Right cardiac atrium (tissue), 5 donors: Measurements from ENCODE around the gene KRT3. TPM values are rescaled to one million over a fixed set of nuclear protein-coding genes. Genes with fewer than 3 reads are reported as not detected.

ENCODE experiments used
- ATAC-seq, 2 donors: fragments of 200-7000 bp; cut with Tn5 transposase; one replicate each; pipeline versions ENCODE4 v1.8.0 to v1.9.1; 2020; ENCODE audit warnings: moderate library complexity in 2 of 2, mild to moderate bottlenecking in 1 of 2
- DNase-seq, 3 donors: peaks; one replicate each; pipeline ENCODE4 v3.0.0-alpha.2; 2020
- H3K27ac ChIP-seq: one replicate; pipeline ENCODE4 v1.5.1; 2013; ENCODE audit warnings: mild to moderate bottlenecking, low read length, control low read depth, moderate library complexity
- H3K27me3 ChIP-seq: one replicate; pipeline ENCODE4 v1.6.1; 2013; ENCODE audit not compliant: control insufficient read depth, insufficient read depth
- H3K4me1 ChIP-seq: one replicate; pipeline ENCODE4 v1.6.1; 2013; ENCODE audit warnings: low read length; ENCODE audit not compliant: control insufficient read depth, insufficient read depth
- H3K4me3 ChIP-seq: one replicate; pipeline ENCODE4 v1.5.1; 2013; ENCODE audit warnings: low read length, control low read depth
- H3K9me3 ChIP-seq: one replicate; pipeline ENCODE4 v1.6.1; 2013; ENCODE audit warnings: low read length; ENCODE audit not compliant: control insufficient read depth
- WGBS: extraction: QIAGEN DNeasy Blood & Tissue Kit; methylation state at CpG from one replicate; pipeline ENCODE4 v1.1.7; 2013; 5-methylcytosine and 5-hydroxymethylcytosine counted together
- intact Hi-C, 4 donors: fragments of 100-400 bp; cut with DNase I; formaldehyde crosslinking; loops; one replicate each; pipeline versions ENCODE4 v1.11.0 to v1.14.0; 2022 to 2023
- polyA plus RNA-seq: library from polyadenylated mRNA; stranded (reverse); fragments of 200-250 nt; gene quantifications from one replicate; pipeline ENCODE4 v1.2.3, GENCODE V29; 2013
- total RNA-seq, 4 donors: library from RNA; stranded (reverse); fragmentation: NEBNext Ultra II Directional; extraction: Animal tissue kit (Norgen Biotek cat#: 25700); gene quantifications; one replicate each; pipeline ENCODE4 v1.2.1, GENCODE V29; 2021
- donor health status: healthy with polysubstance abuse.
- donor health status: DM: no; HTN: yes; CAD: no.
- donor health status: DM: no; HTN: no; CAD: no.
- donor health status: DM: no; HTN: yes; CAD: no; lungs with severe emphysema.
- donor health status: DM: yes; HTN: yes; CAD: no.

Gene KRT3
- total and polyA plus RNA-seq, 5 donors, result not detected

GRCh38 chr12:52810554-52810953 is 14.6 kb upstream of the KRT3 start:
- ATAC-seq (no peak), DNase-seq (no peak)
- Histone ChIP-seq H3K9me3 (no peaks in the 10 kb centered on the region), H3K4me3 (no peak overlapping the region), H3K27me3 (no peaks in the 10 kb centered on the region), H3K4me1 (no peaks in the 10 kb centered on the region), H3K27ac (no peak overlapping the region)
- intact Hi-C loops, result no loop called here
- 68% methylated on average over 5 of the region's 5 CpGs for WGBS

DNA sequence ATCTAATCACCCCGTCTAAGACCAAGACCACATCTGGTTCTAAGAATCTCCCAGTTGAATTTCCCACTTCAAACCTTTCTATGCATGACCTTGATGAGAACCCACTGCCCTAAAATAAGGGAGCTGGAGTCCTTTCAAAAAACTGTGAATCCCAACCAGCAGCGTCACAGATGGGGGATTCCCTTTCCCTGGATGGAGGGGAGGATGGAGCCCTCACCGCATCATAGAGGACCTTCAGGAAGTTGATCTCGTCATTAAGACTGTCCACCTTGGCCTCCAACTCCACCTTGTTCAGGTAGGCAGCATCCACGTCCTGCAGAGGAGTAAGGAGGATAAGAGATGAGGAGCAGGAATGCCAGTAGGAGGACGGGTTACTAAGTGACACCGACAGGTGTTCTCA is 13.2 kb upstream of the KRT3 start:
- WGBS, result 78% methylated on average over 7 of the region's 7 CpGs
- no peak overlapping the region for H3K27ac ChIP-seq
- DNase-seq (no peak), ATAC-seq (no peak)
- H3K4me3 ChIP-seq, result no peak overlapping the region
- H3K4me1 ChIP-seq, result no peaks in the 10 kb centered on the region
- H3K9me3 ChIP-seq, result no peaks in the 10 kb centered on the region
- H3K27me3 ChIP-seq, result no peaks in the 10 kb centered on the region
- intact Hi-C loops, result no loop called here

GRCh38 chr12:52808573-52809160 is 12.8 kb upstream of the KRT3 start:
- Histone ChIP-seq H3K4me1 (no peaks in the 10 kb centered on the region), H3K27ac (no peak overlapping the region), H3K27me3 (no peaks in the 10 kb centered on the region), H3K9me3 (no peaks in the 10 kb centered on the region), H3K4me3 (no peak overlapping the region)
- DNase-seq (no peak), ATAC-seq (no peak)
- WGBS, result 90% methylated on average over 8 of the region's 8 CpGs
- intact Hi-C loops, result no loop called here

DNA sequence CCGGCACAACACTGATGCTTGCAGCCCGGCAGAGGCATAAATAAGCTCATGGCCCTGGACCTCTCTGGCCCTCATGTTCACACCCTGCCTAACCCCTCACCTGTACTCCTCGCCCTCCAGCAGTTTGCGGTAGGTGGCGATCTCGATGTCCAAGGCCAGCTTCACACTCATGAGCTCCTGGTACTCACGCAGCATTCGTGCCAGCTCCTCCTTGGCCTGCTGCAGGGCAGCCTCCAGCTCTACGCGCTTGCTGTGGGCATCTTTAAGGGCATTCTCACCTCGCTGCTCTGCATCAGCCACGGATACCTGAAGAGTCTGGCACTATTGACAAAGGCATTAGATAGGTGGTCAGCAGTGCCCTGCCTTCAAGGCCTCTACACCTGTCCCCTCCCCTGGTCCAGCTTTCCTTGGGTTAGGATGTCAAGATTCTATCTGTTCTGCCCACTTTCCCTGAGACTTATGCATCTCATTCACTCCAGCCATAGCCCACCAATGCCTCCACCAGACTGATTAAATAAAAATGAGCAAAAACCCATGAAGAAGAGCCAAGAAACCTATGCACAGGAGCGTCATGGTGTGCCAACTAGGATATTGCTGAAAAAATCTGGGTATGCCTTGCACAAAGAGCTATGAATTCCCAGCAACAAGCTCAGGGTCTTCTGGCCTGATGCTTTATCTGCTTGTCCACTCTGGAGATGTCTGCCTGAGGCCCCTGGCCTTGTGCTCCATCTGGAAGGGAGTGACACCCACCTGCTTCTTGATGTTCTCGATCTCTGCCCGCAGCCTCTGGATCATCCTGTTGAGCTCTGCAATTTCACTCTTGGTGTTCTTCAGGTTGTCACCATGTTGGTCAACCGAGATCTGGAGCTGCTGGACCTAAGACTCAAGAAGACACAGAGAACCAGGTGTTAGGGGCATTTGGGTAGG is 11.9 kb upstream of the KRT3 start:
- Histone ChIP-seq H3K9me3 (no peaks in the 10 kb centered on the region), H3K4me1 (no peaks in the 10 kb centered on the region), H3K27me3 (no peaks in the 10 kb centered on the region), H3K4me3 (no peak overlapping the region), H3K27ac (no peak overlapping the region)
- 84% methylated on average over 16 of the region's 16 CpGs for WGBS
- DNase-seq, result no peak
- no peak for ATAC-seq
- intact Hi-C loops, result no loop called here

DNA sequence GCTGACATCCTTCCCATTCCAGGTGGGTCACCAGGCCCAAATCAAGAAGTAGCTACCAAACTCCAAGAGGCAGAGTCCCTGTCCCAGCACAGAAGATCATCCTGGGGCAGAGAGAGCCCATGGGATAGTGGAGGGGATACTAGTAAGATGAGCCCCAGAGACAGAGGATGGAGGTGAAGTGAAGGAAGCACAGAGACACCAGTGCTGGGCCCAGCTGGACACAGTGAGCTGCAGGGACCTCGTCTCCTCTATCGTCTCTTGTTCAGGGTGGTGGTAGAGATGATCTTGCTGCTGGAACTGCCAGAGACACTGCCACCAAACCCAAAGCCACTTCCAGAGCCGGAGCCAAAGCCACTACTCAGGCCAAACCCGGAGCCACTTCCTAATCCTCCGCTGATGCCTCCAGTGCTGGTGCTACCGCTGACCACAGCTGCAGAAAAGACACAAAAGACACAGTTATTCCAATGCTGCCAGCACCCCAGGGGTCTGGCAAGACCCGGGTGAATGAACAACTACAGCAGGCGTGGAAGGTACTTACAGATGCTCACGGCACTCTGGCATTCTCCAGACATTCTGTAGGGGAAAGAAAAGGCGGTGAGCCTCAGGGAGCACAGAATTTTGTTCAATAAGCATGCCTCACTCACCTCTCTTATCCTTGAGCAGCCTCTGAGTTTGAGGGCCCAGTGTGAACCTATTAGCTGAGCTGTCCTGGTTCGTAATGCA is 11.1 kb upstream of the KRT3 start:
- Histone ChIP-seq H3K27me3 (no peaks in the 10 kb centered on the region), H3K4me3 (no peak overlapping the region), H3K9me3 (no peaks in the 10 kb centered on the region), H3K4me1 (no peaks in the 10 kb centered on the region), H3K27ac (no peak overlapping the region)
- WGBS, result 82% methylated on average over 11 of the region's 11 CpGs
- intact Hi-C loops, result no loop called here
- ATAC-seq (no peak), DNase-seq (no peak)

DNA sequence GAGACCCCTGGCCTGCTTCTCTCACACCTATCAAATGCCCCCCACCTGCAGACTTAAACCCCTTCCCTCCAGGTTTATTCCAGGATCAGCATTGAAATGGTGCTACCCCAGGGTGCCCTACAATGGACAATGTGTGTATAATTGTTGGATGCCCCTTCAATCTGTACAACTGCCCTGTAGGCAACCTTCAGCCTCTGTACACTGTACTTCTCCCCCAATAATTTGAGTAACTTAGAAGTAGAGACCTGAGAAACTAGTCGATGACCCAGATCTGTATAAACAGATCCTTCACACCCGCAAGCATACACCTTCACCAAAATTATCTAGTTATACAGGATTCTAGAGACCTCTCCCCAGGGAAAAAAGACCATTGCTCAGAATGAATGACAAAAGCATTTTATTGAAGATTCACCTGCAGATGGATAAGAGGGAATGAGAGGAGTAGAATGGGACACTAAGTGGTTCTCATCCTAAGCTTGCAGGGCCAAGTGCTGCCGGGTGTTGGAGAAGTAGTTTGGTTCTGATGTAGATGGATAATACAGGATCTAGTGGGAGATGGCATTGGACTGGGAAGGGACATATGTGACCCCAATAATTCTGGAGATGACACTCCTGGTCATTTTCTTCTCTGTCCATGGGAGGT is 10.4 kb upstream of the KRT3 start:
- Histone ChIP-seq H3K27ac (no peak overlapping the region), H3K4me1 (no peaks in the 10 kb centered on the region), H3K9me3 (no peaks in the 10 kb centered on the region), H3K27me3 (no peaks in the 10 kb centered on the region), H3K4me3 (no peak overlapping the region)
- 96% methylated on average over 3 of the region's 3 CpGs for WGBS
- DNase-seq, result no peak
- intact Hi-C loops, result no loop called here
- ATAC-seq, result no peak

DNA sequence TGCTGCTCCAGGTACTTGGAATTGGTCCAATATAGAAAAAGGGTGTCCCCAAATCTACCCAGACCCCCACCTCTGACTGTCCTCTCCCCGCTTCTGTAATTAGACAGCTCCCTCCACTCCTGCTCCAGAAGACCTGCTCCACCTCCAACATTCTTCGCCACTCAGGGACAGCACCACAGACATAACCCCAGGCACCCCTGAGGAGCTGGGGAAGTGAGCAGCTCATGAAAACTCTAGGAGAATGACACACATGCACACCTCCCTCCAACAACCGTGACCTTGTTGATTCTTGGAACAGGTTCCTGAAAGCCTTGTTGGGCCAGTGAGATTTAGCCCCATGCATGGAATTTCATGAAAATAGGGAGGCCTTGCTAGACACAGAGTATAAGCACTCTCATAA is 9.8 kb upstream of the KRT3 start:
- no peaks in the 10 kb centered on the region for H3K27me3 ChIP-seq
- H3K4me1 ChIP-seq, result no peaks in the 10 kb centered on the region
- H3K4me3 ChIP-seq, result no peak overlapping the region
- intact Hi-C loops, result no loop called here
- no peak overlapping the region for H3K27ac ChIP-seq
- 79% methylated on average over 3 of the region's 3 CpGs for WGBS
- H3K9me3 ChIP-seq, result no peaks in the 10 kb centered on the region
- DNase-seq (no peak), ATAC-seq (no peak)

- 29% methylated on average over 1 of the region's 1 CpG for WGBS
- DNase-seq, result no peak
- H3K4me3 ChIP-seq, result no peak overlapping the region
Measured at GRCh38 chr12:52805000-52805399, 9.1 kb upstream of the KRT3 start.

GRCh38 chr12:52802442-52802841 is 6.5 kb upstream of the KRT3 start:
- ATAC-seq (no peak), DNase-seq (no peak)
- Histone ChIP-seq H3K9me3 (no peaks in the 10 kb centered on the region), H3K4me3 (no peak overlapping the region), H3K27ac (no peak overlapping the region), H3K27me3 (no peaks in the 10 kb centered on the region), H3K4me1 (no peaks in the 10 kb centered on the region)
- 61% methylated on average over 6 of the region's 6 CpGs for WGBS
- intact Hi-C loops, result no loop called here

More at GRCh38 chr12:52805000-52805399, 9.1 kb upstream of the KRT3 start:
- Histone ChIP-seq H3K27me3 (no peaks in the 10 kb centered on the region), H3K4me1 (no peaks in the 10 kb centered on the region), H3K9me3 (no peaks in the 10 kb centered on the region), H3K27ac (no peak overlapping the region)
- no peak for ATAC-seq
- intact Hi-C loops, result no loop called here

- intact Hi-C loops, result no loop called here
- Histone ChIP-seq H3K27ac (no peak overlapping the region), H3K4me1 (no peaks in the 10 kb centered on the region), H3K4me3 (no peak overlapping the region), H3K27me3 (no peaks in the 10 kb centered on the region), H3K9me3 (no peaks in the 10 kb centered on the region)
- ATAC-seq, result no peak
- no peak for DNase-seq
- 70% methylated on average over 3 of the region's 3 CpGs for WGBS
Measured at GRCh38 chr12:52801773-52802172, 5.9 kb upstream of the KRT3 start.
